GM11168 (cell line): ENCODE results near the gene CDK5RAP2.
"Not testable (repeated sequence)": the region's sequence is repeated elsewhere in the genome, so short reads cannot be mapped to it uniquely, and the experiment has no call there.

Experiments
- in situ Hi-C: fragments of 300-500 bp; cut with MboI; formaldehyde crosslinking; loops from one replicate; pipeline ENCODE4 v1.12.0; 2022; ENCODE audit warnings: low sequenced_read_pairs; ENCODE audit not compliant: unreplicated experiment

Gene CDK5RAP2

DNA sequence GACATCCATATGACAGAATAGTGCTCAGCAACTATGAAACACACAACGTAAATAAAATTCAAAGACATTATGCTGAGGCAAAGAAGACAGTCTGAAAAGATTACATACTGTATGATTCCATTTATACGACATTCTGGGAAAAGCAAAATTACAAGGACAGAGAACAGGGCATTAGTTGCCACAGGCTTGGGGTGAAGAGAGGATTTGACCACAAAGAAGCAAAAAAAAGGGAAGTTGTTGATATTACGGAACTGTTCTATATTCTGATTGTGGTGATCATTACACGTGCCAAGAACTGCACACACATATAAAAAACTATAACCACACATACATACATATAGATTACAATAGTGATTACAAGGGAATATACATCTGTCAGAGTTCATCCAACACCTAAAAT, 24.1 kb downstream of the CDK5RAP2 start:
- in situ Hi-C loops: no loop called here

DNA sequence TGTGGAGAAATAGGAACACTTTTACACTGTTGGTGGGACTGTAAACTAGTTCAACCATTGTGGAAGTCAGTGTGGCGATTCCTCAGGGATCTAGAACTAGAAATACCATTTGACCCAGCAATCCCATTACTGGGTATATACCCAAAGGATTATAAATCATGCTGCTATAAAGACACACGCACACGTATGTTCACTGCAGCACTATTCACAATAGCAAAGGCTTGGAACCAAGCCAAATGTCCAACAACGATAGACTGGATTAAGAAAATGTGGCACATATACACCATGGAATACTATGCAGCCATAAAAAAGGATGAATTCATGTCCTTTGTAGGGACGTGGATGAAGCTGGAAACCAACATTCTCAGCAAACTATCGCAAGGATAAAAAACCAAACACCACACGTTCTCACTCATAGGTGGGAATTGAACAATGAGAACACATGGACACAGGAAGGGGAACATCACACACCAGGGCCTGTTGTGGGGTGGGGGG, 27.7 kb downstream of the CDK5RAP2 start:
- in situ Hi-C loops: not testable (repeated sequence)

DNA sequence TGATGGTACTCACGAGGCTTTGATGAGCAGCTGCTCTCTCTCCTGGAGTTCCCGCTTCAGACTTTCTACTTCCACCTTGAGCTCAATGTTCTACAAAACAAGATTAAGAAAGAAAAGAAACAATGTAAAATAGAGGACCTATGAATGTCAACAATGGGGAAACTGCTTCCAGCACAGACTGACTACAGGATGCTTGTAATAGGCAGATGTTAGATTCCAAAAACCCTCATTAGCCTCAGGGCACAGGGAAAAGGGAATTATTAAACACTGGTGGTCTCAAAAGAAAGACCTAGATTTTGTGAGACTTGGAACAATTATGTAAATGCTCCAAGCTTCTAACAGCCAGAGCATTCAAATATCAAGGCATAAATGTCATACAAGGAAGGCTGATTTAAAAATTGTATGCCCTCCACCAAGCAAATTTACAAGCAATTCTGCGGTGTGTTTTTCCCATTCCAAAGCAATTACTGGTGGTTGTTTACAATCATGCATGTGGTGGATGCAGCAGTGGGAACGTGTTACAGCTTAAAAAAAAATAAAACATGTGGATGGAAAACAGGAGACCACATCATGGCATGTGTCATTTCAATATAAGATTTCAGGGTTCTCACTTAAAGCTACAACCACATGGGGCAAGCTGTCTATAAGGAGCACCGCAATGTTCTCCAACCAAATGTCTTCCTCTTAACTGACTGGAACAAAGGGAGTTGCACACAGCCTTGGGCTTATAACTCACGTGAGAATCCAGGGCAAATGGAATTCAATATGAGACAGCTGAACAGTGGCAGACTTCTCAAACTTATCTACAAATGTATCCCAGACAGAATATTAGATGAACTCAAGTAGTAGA, 34.0 kb downstream of the CDK5RAP2 start:
- in situ Hi-C loops: no loop called here

DNA sequence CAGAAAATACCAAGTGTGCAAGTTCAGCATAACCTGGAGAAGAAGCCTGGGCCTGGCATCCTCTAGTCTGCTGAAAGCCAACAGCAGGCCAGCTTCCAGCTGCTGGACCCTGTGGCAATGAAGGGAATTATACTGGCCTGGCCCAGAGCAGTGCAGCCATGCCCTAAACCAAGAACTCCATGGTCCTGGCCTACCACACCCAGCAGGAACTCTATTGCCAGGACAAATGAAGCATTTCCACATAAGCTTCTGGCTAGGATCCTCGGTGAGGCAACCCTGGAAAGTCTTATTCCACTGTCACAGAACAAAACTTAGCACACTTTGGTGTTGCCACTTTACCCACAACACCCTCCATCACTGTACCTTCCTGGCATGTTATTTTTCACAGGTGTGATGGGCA, 35.5 kb downstream of the CDK5RAP2 start:
- in situ Hi-C loops: no loop called here

DNA sequence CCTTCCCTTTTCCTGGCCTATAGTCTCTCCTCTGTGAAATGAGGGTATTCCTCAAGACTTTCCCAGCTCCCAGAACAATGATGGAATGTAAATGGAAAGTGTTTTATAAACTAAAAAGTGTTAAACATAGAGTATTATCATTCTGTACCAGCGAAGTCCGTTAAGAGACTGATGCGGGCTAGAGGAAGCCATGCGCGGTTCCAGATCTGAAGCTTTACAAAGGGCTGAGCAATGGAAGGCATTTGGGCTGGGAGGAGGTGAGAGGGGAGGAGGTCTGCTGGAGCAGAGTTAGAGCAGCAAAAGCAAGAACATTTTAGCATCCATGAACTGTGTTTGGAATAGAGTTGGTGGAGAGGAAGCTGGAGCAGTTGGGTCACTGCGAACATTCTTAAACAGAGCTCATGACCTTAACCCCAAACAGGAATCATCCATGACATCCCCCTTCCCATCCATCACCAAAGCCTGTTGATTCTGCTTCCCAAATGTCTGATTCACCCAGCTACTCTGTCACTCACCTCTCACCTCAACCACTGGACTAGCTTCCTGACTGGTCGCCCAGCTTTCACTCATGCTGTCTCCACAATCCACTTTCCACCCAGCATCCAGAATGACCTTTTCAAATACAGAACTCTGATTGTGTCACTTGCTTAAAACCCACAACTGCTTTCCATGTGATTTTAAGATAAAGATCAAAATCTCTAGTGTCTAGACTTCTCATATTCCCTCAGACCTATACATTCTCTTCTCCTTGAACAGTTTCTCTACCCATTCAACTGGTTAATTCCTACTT, 37.1 kb downstream of the CDK5RAP2 start:
- in situ Hi-C loops: no loop called here

DNA sequence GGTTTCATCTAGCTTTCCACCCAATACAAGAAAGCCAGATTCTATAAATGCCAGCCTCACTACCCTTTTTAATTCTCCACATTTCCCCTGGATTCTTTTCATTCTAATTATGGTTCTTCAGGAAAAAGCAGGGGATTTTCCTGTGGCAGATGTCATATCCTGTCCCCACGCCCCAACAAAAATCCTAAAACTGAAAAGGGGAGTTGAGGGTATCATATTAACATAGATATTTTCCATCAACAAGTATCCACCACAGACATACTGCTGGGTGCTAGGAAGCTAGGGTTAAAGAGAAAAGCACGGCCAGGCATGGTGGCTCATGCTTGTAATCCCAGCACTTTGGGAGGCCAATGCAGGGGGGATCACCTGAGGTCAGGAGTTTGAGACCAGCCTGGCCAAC, 38.0 kb downstream of the CDK5RAP2 start:
- in situ Hi-C loops: no loop called here

DNA sequence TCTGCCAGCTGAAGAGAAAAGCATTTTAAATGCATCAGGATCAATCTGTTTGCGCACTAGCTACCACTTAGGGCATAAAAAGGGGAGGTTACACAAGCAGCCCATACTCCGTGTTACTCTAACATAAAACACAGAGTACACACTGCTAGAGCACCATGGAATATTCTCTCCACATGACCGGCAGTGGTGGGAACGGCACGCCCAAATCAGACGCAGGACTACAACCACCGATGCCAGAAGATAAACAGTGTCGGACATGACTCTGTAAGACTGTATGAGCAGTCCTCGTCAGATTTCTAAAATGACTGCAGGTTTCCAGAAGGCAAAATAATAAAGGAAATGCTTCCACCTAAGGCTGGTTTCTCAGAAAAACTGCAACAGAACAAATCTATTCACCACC, 40.0 kb downstream of the CDK5RAP2 start:
- in situ Hi-C loops: no loop called here

DNA sequence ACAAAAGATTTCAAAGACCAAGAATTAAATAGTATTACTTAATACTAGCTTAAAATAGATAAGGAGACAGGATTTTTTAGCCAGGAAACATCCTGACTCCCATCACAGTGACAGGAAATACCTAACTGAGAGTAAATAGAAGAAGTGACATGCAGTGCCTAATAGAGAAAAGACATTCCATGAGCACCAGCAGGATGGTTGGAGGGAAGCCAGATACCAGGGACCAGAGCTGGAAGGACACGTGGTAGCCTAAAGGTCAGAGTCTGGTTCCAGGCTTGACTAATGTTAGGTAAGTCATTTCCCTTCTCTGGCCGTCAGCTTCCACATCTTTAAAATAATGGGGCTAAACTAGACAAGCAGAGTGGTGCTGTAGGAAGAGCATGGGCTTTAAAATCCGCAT, 41.6 kb downstream of the CDK5RAP2 start:
- in situ Hi-C loops: no loop called here

DNA sequence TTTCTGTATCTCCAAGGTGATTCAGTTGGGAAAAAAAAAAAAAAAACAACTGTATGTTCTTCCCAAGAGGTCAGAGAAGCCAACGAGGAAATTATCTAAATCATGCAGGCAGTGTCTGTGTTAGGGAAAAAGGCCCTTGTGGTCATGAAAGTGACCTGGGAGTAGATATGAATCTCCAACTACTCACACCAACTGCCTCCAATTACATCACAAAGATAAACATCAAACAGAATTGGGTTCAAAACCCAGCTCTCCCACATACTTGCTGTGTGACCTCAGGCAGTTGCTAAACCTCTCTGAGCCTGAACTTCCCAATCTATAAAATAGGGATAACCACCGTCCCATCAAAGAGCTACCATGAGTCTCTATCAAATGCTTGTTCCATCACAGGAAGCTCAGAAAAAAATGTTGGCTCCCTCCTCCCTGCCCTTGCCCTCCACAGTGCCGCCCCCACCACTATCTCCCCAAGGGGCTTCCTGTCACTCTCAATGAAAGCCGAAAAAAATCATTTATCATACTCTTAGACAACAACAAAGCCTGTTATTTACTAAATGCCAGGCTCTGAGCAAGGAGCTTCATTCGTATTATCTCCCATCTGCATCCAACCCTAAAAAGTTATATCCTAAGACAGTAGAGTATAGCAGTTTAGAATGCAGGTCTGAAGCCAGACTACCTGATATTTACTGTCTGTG, 42.9 kb downstream of the CDK5RAP2 start:
- in situ Hi-C loops: no loop called here

DNA sequence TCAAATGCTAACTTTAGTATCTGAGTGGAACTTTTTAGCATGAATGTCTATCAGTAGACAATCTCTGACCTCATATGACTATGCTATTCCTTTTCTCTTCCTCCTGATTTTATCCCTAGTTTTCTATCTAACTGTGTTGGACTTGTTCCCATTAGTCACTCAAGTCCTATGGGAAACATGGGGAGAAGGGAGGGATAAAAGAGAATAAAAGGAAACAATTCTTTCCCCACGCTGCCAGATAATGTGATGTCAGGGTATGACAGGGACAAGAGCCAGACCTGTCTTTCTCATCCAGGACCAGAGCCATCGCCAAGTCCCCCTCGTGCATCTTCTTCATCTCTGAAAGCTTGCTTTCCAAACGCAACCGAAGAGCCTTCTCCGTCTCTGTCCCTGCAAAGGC, 43.9 kb downstream of the CDK5RAP2 start:
- in situ Hi-C loops: no loop called here

DNA sequence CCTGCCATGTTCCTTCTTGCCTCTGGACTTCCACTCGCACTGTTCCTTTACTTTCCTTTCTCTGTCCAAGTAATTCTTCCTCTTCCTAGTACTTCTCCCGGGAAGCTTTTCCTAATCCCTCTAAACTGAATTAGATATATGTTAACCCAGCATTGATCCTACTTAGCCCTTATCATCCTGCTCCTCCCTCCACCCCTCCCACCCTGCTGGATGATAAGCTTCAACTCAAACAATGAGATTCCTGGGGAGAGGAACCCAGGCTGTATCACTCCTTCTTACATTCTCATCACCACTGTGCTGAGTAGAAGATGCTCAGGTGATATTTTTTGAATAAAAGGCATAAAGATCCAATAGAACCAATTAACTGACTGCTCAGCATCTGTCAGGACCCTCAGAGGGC, 45.7 kb downstream of the CDK5RAP2 start:
- in situ Hi-C loops: no loop called here

DNA sequence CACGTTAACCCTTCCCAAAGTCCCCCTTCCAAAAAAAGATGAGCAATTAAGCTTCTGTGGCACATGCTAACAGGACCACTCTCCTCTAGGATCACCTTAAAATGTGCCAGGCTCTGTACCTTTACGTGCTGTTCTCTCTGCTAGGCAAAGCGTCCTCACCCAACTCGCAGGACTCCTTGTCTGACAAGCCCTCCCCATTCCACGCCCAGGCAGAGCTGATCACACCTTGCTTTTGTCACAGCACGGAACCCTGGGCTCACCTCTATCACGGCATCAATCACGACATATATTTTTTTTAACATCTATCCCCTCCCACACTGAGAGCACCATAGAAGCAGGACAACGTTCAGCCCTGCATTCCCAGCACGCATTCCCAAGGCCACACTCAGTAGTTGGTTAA, 47.1 kb downstream of the CDK5RAP2 start:
- in situ Hi-C loops: no loop called here

DNA sequence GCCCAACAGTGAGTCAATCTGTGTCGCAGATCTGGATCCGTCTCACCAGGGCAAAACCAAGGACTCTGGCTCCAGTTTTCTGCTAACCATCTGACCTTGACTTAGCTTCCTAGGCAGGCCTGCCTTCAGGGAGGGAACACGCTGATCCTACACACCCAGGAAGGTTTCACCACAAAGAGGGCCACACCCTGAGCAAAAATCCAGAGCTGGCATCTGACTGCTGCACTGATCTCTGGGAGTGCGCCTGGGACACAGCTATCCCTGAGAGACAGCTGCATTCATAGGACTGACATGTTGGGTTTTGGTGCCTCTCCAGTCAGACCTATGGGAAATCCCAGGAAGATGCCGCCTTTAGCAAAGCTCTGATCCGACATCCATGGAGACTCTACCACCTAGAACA, 47.5 kb downstream of the CDK5RAP2 start:
- in situ Hi-C loops: no loop called here

DNA sequence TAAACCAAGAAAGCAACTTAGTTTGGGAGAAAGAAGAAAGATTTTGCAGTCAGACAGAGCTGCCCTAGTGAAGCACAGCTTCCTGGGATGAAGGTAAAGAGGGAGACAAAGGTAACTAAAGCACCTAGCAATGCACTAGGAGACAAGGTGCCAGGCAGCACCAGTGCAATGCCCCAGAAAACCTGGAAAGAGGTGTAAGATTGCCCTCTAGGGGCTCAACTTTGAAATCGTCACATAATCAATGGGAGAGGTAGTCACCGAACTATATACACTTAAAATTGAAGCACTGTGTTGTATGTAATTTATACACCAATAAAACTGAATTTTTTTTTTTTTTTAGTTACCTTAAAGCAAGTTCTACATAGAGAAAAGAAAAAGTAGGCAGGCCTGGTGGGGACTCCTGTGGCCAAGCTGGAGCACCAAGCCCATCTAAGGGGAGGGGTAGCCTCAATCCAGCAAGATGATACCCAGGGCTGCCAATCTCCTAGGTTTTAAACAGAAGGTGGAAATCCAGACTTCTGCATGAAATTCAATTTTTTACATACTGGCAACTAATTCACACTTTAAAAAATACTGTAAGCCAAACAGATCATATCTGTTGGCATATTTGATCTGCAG, 48.2 kb downstream of the CDK5RAP2 start:
- in situ Hi-C loops: no loop called here

DNA sequence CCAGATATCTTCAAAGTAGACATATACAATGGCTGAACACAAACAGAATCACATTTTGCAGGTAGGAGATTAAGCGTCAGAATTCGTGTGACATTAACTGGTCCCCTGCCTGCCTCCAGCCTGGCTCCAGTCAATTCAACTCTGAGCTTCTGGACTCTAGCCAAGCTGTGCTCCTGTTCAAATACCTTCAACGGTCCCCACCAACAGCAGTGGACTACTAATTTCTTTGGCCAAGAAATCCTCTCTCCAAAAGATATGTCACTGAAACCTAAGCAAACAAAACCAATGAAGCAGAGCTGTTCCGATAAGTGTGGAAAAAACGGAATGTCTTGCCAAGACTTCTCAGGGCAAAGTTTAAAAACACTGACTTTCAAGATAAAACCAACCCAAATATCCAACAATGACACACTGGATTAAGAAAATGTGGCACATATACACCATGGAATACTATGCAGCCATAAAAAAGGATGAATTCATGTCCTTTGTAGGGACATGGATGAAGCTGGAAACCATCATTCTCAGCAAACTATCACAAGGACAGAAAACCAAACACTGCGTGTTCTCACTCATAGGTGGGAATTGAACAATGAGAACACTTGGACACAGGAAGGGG, 49.6 kb downstream of the CDK5RAP2 start:
- in situ Hi-C loops: not testable (repeated sequence)

DNA sequence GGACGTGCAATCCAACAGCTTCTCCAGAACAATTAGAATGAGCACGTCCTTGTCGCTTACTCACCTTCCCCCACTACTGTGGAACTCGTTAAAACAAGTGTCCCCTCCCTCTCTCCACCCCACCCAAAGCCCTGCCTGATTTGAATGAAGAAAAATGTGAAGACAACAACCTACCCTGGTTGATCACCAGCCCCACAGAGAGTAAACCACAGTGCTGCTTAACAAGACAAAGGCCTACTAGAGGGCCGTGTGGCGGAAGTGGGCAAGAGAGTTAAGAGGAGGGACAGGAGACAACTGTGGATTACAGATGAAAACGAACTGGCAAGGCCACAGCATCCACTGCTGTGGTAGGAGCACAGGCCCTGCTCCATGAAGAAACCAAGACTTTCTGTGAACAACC, 51.1 kb downstream of the CDK5RAP2 start:
- in situ Hi-C loops: no loop called here

DNA sequence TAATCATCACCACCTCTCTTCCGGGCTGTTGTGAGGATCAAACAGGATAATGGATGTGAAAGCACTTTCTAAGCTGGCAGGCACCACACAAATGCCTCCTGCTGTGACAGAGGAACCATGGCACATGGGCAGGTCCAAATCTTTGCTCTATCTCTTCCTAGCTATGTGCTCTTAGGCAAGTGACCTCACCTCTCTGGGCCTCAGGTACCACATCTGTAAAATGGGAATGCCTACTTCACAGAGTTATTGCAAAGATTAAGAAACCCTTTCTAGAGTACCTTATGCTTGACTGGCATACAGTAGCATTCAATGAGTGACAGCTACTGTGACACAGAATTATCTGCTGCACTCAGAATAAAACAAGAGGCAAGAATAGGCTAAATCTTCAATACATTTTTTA, 51.6 kb downstream of the CDK5RAP2 start:
- in situ Hi-C loops: no loop called here

DNA sequence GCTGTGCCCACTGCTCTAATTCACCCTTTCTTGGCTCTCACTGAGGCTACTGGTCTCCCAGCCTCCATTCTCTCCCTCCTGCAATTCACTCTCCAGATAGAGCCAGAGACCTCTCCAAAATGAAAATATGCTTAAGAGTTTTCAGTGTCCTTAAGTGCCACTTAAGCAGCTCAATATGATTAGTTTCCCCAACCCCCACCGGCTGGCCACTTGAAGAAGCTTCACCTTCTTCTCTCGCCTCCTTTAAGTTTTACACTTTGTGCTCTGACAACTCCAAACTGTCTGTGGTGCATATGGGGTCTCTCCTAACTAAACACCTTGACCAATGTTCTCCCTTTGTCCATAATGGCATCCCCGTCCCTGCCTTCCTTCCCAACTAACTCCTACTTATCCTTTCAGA, 53.4 kb downstream of the CDK5RAP2 start:
- in situ Hi-C loops: no loop called here

DNA sequence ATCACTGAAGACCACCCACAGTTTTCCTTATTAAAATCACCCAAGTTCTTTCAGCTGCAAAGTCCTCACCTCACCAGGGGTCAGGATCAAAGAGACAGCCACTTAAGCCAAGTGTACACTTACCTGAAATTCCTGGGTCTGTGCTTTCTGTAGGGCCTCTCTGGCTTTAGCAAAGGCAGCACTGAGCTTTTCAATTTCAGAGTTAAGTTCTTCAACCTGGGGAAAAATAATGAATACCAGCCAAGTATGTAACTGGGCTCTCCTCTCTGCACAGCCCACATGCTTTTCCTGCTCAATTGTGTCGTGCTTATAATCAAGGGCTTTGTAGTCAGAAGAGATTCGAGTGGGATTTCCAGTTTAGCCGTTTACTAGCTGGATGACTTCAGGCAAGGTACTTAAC, 55.1 kb downstream of the CDK5RAP2 start:
- in situ Hi-C loops: no loop called here

DNA sequence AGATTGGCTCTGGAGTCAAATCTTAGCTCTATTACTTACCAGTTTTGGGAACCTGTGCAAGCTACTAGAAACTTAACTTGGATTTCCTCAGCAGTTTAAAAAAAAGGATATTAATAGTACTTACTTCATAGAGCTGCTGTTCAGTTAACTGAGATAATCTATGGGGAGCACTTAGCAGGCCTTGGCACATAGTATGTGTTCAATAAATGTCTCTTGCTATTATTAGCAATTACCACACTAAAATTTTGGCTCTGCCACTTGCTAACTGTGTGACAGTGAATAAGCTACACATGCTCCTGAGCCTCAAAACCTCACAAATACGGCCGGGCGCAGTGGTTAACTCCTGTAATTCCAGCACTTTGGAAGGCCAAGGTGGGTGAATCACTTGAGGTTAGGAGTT, 55.9 kb downstream of the CDK5RAP2 start:
- in situ Hi-C loops: no loop called here
